CD4-positive, alpha-beta T cell (primary cell): Measurements from ENCODE around the gene OXNAD1. TPM values are rescaled to one million over a fixed set of nuclear protein-coding genes. Genes with fewer than 3 reads are reported as not detected.
A peak's percentile ranks its signal among the peaks of the same experiment; 100 is the strongest.

Experiments used
- ATAC-seq: fragments of 200-7000 bp; cut with Tn5 transposase; one replicate; pipeline ENCODE4 v1.10.0; 2022; ENCODE audit warnings: mild to moderate bottlenecking; ENCODE audit not compliant: poor library complexity
- CTCF ChIA-PET: fragments of 350-600 bp; sonication (Branson Sonifier 250); formaldehyde crosslinking; loops from one replicate; lab custom pipeline; 2021; ENCODE audit warnings: antibody characterized with exemption, inconsistent platforms; lab: Charles Lee
- POLR2A ChIA-PET: fragments of 350-600 bp; sonication (Branson Sonifier 250); formaldehyde crosslinking; loops from one replicate; lab custom pipeline; 2021; ENCODE audit warnings: antibody characterized with exemption, inconsistent platforms; lab: Charles Lee
- DNase-seq, 14 experiments: peaks; one replicate each; pipeline ENCODE4 v3.0.0-alpha.2; 2013 to 2020; ENCODE audit warnings: mixed read lengths in 2 of 14
- H3K27ac ChIP-seq, 2 donors: one replicate each; pipeline versions ENCODE4 v1.5.1 to v1.7.0; 2013; ENCODE audit warnings: low read length in 2 of 2, low read depth in 1 of 2, mild to moderate bottlenecking in 1 of 2
- H3K27me3 ChIP-seq, 2 experiments: 1 replicate in 1 of 2; 2 replicates in 1 of 2; pipeline versions ENCODE4 v1.6.1 to v1.7.0; 2013; ENCODE audit warnings: low read length in 2 of 2, control low read depth in 1 of 2, mild to moderate bottlenecking in 1 of 2, moderate library complexity in 1 of 2; ENCODE audit not compliant: insufficient read depth in 2 of 2, control insufficient read depth in 1 of 2
- H3K36me3 ChIP-seq: one replicate; pipeline ENCODE4 v1.6.1; 2013; ENCODE audit warnings: low read length, control low read depth; ENCODE audit not compliant: insufficient read depth
- H3K4me1 ChIP-seq: one replicate; pipeline ENCODE4 v1.6.1; 2013; ENCODE audit warnings: low read length, control low read depth; ENCODE audit not compliant: insufficient read depth
- H3K4me3 ChIP-seq: one replicate; pipeline ENCODE4 v1.5.1; 2013; ENCODE audit warnings: mild to moderate bottlenecking, low read length, moderate library complexity
- H3K9me3 ChIP-seq, 2 experiments: 1 replicate in 1 of 2; 2 replicates in 1 of 2; pipeline versions ENCODE4 v1.6.1 to v1.7.0; 2013; ENCODE audit warnings: low read length in 2 of 2, mild to moderate bottlenecking in 2 of 2, control low read depth in 1 of 2, moderate library complexity in 1 of 2; ENCODE audit not compliant: control insufficient read depth in 1 of 2, insufficient read depth in 1 of 2
- H3K27ac Mint-ChIP-seq: one replicate; pipeline ENCODE4 v1.8.0; 2020; ENCODE audit warnings: mixed read lengths
- H3K27me3 Mint-ChIP-seq: one replicate; pipeline ENCODE4 v1.8.0; 2021; ENCODE audit warnings: mixed read lengths
- H3K36me3 Mint-ChIP-seq: one replicate; pipeline ENCODE4 v1.8.0; 2021; ENCODE audit warnings: low read depth, mixed read lengths
- H3K4me1 Mint-ChIP-seq: one replicate; pipeline ENCODE4 v1.8.0; 2021; ENCODE audit warnings: low read depth, mixed read lengths
- H3K4me3 Mint-ChIP-seq: one replicate; pipeline ENCODE4 v1.8.0; 2020; ENCODE audit warnings: mild to moderate bottlenecking, mixed read lengths
- H3K9me3 Mint-ChIP-seq: one replicate; pipeline ENCODE4 v1.8.0; 2020; ENCODE audit warnings: mixed read lengths
- CTCF ChIP-seq: fragments of 200-600 bp; IDR thresholded peaks from one replicate; pipeline ENCODE4 v1.8.0; 2022; ENCODE audit warnings: antibody characterized with exemption, mild to moderate bottlenecking
- intact Hi-C, 2 experiments: fragments of 100-400 bp; cut with DNase I in 1 of 2; cut with micrococcal nuclease in 1 of 2; formaldehyde crosslinking; loops; one replicate each; pipeline versions ENCODE4 v1.15.1 to v1.9.0; 2023 to 2025; cut with DNase I, micrococcal nuclease
- total RNA-seq, 174 experiments: library from RNA in 2 of 174; stranded (reverse) in 2 of 174; gene quantifications; one replicate each; pipeline ENCODE4 v1.2.3 and lab custom pipeline; 2021 to 2026

Gene OXNAD1
- total RNA-seq, 2 experiments from 2014 or later: 135 TPM

- peak overlapping the region; percentile 70 for H3K4me3 Mint-ChIP-seq
- peak; percentile 65 for ATAC-seq
- H3K27ac Mint-ChIP-seq: peak overlapping the region; percentile 82
- peak in 4 of 14 experiments; percentile 32 to 70 (median 62) for DNase-seq
- H3K9me3 Mint-ChIP-seq: peaks cover 2% of the 10 kb centered on the region
- intact Hi-C loops: loop anchor here in 1 of 2 experiments (5.0 kb wide), 1 partner anchor 33 kb away; no protein-coding TSS in a partner anchor
- H3K36me3 ChIP-seq: peaks cover 51% of the 10 kb centered on the region
- no peak overlapping the region for H3K4me3 ChIP-seq
- TF ChIP-seq CTCF: no peak
- H3K27me3 Mint-ChIP-seq: no peaks in the 10 kb centered on the region
- no peaks in the 10 kb centered on the region for H3K9me3 ChIP-seq
- peaks cover 43% of the 10 kb centered on the region for H3K4me1 ChIP-seq
- peak overlapping the region; percentile 47 to 66 for H3K27ac ChIP-seq
- ChIA-PET POLR2A (interaction anchor here (1.0 to 2.7 kb wide), 7 partner anchors 19 to 52 kb away, joined by 3 to 13 read pairs (median 5); no protein-coding TSS in a partner anchor), CTCF (interaction anchor here (1.3 to 1.5 kb wide), 2 partner anchors 32 to 49 kb away, joined by 3 to 8 read pairs; no protein-coding TSS in a partner anchor)
- no peaks in the 10 kb centered on the region for H3K27me3 ChIP-seq
- peaks cover 81% of the 10 kb centered on the region for H3K4me1 Mint-ChIP-seq
- H3K36me3 Mint-ChIP-seq: peaks cover 86% of the 10 kb centered on the region
Measured at GRCh38 chr3:16338999-16339398, 74.0 kb downstream of the OXNAD1 start.

- ATAC-seq: no peak
- intact Hi-C loops: no loop called here
- no peaks in the 10 kb centered on the region for H3K27me3 Mint-ChIP-seq
- Histone ChIP-seq H3K4me3 (no peak overlapping the region), H3K9me3 (no peaks in the 10 kb centered on the region), H3K36me3 (peaks cover 49% of the 10 kb centered on the region), H3K27me3 (no peaks in the 10 kb centered on the region), H3K27ac (no peak overlapping the region), H3K4me1 (peaks cover 30% of the 10 kb centered on the region)
- peak overlapping the region; percentile 72 for H3K27ac Mint-ChIP-seq
- peaks cover 2% of the 10 kb centered on the region for H3K9me3 Mint-ChIP-seq
- ChIA-PET CTCF (no interaction called here), POLR2A (interaction anchor here (1.1 to 1.6 kb wide), 3 partner anchors 19 to 34 kb away, joined by 3 to 5 read pairs (median 3); no protein-coding TSS in a partner anchor)
- peak overlapping the region; percentile 8 for H3K4me3 Mint-ChIP-seq
- peaks cover 74% of the 10 kb centered on the region for H3K4me1 Mint-ChIP-seq
- no peak for DNase-seq
- no peak for TF ChIP-seq CTCF
- H3K36me3 Mint-ChIP-seq: peaks cover 95% of the 10 kb centered on the region
Measured at GRCh38 chr3:16343101-16343500, 78.1 kb downstream of the OXNAD1 start.

GRCh38 chr3:16346413-16347081 lies 81.5 kb downstream of the OXNAD1 start:
- Mint-ChIP-seq H3K4me3 (no peak overlapping the region), H3K27me3 (no peaks in the 10 kb centered on the region), H3K4me1 (peaks cover 70% of the 10 kb centered on the region), H3K36me3 (peaks cover 97% of the 10 kb centered on the region), H3K27ac (peak overlapping the region; percentile 72), H3K9me3 (peaks cover 2% of the 10 kb centered on the region)
- intact Hi-C loops: no loop called here
- ATAC-seq (peak; percentile 14), DNase-seq (no peak)
- Histone ChIP-seq H3K9me3 (no peaks in the 10 kb centered on the region), H3K27ac (no peak overlapping the region), H3K36me3 (peaks cover 75% of the 10 kb centered on the region), H3K4me3 (no peak overlapping the region), H3K4me1 (peaks cover 13% of the 10 kb centered on the region), H3K27me3 (no peaks in the 10 kb centered on the region)
- ChIA-PET CTCF (no interaction called here), POLR2A (no interaction called here)
- no peak for TF ChIP-seq CTCF
